Measurements from ENCODE around the gene PTX4.

PTX4 gene

DNA sequence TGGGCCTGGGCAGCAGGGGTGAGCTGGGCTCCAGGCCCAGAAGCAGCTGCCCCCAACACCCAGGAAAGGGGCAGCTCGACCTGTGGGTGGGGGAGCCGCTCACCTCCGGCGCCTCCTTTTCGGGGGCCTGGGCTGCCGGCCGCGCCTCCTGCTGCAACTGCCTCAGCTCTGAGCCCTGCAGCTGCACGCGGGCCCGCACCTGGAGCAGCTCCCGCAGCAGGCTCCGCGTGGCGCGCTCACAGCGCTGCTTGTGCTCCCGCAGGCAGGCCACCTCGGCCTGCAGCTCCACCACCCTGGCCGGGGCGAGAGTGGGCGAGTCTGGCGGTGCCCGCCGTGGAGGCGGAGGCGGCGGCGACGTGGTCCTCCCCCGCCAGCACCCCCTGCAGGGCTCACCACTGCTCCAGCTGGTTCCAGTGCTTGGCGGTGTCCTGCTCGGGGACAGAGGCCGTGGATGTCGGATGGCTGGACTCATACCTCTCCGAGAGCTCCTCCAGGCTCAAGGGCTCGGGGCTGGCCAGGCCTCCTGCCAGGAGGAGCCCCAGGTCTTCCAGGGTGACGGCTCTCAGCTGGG lies 45.3 kb downstream of the PTX4 start:
- TF ChIP-seq, protein P1, sequence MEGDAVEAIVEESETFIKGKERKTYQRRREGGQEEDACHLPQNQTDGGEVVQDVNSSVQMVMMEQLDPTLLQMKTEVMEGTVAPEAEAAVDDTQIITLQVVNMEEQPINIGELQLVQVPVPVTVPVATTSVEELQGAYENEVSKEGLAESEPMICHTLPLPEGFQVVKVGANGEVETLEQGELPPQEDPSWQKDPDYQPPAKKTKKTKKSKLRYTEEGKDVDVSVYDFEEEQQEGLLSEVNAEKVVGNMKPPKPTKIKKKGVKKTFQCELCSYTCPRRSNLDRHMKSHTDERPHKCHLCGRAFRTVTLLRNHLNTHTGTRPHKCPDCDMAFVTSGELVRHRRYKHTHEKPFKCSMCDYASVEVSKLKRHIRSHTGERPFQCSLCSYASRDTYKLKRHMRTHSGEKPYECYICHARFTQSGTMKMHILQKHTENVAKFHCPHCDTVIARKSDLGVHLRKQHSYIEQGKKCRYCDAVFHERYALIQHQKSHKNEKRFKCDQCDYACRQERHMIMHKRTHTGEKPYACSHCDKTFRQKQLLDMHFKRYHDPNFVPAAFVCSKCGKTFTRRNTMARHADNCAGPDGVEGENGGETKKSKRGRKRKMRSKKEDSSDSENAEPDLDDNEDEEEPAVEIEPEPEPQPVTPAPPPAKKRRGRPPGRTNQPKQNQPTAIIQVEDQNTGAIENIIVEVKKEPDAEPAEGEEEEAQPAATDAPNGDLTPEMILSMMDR (IDR thresholded peaks at IDR 0.05) = no peak

DNA sequence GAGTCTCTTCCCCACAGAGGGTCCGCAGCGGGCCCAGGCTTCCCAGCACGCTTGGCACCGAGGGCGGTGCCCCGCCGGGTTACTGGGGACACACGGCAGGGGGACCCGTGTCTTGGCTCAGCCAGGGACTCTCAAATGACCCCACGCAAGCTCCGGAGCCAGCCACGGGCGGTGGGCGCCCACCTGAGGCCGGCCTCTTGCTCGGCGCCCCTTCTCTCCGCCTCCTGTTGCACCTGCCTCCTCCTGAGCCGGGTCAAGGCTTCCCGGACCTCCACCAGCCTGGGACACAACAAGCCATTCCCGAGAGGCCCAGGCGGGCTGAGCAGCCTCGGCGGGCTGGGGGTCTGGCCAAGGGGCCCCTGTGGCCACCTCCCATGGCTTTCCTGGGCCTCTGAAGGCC lies 46.0 kb downstream of the PTX4 start:
- TF ChIP-seq, protein P1 (IDR thresholded peaks at IDR 0.05) = no peak

DNA sequence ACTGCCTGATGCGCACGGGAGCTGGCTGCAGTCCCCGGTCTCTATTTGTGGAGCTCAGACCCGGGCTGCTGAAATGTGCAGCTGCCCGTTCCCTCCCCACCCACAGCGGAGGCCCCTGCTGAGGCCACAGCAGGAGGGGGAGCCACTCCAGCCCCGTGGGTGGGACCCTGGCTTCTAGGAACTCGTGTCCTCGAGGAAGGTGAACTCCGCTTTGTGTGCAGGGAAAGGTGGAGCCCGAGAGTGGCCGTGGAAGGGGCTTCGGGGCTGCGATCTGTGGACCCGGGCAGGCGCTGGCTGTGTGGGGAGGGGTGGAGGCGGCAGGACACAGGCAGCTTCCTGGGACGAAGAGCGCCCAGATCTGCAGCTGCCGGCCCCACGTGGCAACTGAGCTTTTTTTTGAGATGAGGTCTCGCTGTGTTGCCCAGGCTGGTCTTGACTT lies 47.3 kb downstream of the PTX4 start:
- TF ChIP-seq, protein P1 (IDR thresholded peaks at IDR 0.05) = no peak

DNA sequence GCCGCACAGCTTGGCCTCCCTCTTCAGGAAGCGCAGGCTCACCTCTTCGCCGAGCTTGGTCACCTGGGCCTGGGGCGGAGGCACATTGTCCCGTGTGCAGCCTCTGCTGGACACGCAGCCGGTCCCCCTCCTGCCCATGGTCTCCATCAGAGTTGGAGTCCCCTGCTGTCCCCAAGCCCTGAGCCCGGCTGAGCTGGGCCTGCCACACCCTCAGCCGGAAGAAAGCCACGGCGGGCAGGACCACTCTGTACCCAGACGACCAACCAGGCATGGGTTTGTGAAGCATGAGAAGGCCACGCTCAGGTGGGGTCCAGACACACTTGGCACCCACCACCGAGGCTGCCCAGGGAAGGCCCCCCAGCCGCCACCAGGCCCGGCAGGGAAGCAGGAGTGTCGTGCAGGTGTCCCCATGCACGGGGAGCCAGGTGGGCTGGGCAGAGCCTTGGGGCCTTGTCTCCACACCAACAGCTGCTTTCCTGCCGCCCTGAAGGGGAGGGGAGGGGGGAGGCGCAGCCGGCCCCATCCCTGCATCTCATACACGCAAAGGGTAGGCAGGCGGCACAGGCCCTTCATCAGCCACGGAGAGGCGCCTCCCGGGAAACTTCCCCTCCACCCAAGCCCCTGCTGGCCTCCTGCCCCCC lies 49.6 kb downstream of the PTX4 start:
- TF ChIP-seq, protein P1 (IDR thresholded peaks at IDR 0.05) = no peak

DNA sequence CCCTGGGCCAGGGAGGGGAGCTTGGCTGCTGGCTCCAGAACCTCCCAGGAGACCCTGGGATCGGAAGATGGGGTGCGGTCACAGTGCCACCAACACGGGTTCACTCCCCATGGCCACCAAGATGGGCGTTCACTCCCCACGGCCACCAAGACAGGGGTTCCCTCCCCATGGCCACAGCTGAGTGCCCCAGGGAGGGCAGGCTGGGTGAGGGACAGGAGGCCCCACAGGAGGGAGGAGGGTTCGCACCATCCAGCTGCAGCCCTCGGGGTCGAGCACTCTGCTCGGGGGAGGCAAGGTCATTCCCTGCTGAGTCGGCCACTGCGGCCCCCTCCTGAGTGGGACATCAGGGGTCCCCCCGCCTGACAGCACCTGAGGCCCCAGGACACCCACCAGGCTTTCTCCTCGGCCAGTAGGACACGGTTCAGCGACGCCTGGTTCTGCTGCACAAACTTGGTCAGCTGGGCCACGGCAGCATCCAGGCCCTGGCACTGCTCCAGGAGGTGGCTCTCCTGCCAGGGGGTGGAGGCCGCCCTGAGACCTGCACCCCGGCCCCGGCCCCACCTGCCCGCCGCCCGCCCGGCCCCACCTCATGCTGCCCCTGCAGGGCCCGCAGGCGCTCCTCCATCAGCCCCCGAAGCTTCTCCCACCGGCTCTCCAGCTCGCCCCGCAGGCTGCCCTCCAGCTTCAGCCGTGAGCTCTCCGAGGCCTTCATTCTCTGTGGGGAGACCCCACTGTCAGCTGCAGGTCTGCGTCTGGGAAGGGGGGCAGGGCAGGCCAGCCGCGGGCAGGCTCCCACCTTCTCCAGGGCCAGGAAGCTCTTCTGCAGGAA lies 50.3 kb downstream of the PTX4 start:
- TF ChIP-seq, protein P1 (IDR thresholded peaks at IDR 0.05) = no peak

DNA sequence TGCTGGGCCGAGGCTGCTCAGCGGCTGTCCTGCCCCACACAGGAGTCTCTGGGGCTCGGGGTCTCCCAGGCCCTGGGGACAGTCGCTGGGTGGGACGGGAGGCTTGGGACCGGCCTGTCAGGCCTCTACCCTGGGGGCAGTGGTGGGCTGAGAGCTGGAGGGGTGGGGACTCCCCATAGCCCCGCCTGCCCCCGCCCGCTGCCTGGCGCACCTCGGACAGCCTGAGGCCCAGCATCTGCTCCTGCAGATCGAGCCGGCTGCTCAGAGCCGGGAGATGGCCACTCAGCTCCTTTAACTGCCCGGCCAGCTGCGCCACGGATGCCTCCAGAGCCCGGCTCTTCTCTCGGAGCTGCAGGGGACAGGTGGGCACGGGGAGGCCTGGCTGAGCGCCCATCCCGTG lies 51.1 kb downstream of the PTX4 start:
- TF ChIP-seq, protein P1 (IDR thresholded peaks at IDR 0.05) = no peak

DNA sequence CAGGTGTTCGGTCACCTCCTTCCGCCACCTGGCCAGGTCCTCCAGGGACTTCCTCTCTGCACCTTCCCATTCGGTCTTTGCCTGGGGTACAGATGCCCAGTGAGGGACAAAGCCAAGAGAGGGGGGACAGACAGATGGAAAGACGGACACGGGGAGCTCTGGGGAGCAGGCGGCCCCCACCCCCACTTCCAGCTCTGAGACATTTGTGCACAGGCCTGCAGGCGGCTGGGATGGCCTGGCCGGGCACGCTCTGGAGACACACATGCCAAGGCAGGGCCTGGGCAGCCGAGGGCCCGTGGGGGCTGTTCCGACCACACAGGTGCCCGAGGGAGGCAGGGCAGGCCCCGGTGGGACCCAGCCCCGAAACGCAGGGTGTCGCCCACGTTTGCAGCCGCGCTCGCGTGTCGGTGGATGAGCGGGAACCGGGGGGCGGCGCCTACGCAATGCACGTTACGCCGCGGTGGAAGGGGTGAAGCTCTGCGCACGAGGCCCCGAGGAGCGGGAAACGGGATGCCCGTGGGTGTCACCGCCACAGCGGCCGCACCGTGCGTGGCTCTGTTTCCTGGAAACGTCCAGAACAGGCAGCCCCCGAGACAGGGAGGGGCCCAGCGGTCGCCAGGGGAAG lies 51.9 kb downstream of the PTX4 start:
- TF ChIP-seq, protein P1 (IDR thresholded peaks at IDR 0.05) = no peak
